A204.1 (cell line): ENCODE results near the gene ADCY2.

Experiments used
- FAIRE-seq: peaks from 2 replicates; lab custom pipeline; 2012; peaks lifted over from hg19 to GRCh38; lab: Jason Lieb, UNC

Gene ADCY2

DNA sequence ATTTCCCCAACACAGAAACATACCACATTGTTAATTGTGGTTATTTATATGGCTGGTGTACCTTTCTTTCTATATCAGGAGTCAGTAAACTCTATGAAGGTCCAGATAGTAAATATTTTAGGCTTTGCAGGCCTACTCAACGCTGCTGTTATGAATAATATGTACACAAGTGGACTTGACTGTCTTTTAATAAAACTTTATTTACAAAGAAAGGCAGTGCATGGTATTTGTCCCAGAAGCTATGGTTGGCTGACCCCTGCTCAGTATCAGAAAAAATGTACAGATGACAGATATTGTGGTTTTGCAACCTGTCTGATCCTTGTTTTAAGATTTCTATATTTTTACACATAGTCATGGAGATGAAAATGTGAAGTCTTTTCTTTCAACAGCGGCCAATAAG lies 478.7 kb downstream of the ADCY2 start:
- FAIRE-seq, result no peak

DNA sequence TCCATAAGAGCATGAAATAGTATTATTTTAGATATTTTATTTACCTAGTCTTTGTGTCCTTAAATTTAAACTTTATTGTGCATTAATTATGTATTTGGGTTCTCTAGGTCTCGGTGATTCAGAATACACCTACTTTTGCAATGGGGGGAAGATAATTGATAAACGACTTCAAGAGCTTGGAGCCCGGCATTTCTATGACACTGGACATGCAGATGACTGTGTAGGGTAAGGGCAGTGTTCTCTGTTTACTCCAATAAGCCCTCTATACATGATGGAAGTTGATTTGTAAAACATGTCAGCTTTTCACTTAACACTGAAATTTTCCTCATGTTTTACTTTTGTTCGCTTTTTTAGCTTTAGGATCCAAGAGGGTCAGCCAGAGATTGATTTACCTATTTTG lies 479.2 kb downstream of the ADCY2 start:
- FAIRE-seq, result no peak

DNA sequence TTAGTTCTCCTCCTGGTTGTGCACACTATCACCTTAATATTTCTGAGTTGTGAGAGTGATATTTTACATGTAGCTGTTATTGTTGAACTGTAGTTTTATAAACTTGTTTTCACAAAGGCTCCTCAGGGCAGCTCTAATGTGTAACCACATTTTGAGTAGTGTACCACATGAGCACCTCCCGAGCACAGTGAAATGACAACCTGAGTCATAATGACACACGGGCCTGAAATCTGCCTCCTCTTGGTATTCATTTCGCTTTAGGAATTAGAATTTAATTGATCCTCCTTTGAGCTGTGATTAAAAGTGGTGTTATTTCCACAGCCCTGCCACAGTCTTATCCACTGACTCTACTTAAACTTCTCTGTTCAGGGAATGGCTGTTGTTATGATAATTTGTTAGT lies 480.9 kb downstream of the ADCY2 start:
- FAIRE-seq, result no peak

DNA sequence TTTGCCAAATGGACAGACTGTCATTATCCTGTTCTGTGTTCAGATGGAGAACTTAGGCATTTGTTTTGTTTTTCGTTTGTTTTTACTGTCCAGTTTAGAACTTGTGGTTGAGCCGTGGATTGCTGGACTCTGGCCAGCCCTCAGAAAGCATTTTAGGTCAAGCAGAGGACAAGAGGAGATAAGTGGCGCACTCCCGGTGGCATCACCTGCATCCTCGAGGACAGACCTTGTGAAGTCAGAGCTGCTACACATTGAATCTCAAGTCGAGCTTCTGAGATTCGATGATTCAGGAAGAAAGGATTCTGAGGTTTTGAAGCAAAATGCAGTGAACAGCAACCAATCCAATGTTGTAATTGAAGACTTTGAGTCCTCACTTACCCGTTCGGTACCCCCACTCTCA lies 481.9 kb downstream of the ADCY2 start:
- no peak for FAIRE-seq

DNA sequence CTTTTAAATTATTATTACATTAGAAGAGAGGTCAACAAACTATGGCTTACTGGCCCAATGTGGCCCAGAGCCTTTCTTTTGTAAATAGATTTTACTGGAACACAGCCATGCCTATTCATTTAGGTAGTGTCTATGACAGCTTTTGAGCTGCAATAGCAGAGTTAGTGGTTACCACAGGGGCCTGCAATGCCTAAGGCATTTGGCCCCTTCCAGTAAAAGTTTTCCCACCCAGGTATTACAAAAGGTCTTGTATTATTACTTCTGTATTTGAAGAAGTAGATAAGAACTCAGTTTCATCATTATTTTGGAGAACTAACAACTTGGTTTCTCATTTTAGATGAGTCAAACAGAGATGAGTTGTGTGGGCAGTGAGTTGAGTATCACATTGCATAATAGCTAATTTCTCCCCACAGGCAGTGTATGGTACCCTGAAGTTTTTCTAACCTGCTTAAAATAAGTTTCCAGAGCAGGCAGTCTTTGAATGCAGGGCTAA lies 482.5 kb downstream of the ADCY2 start:
- no peak for FAIRE-seq
